AG04449 (cell line): ENCODE measurements around the gene FAM210A.
"Not testable (repeated sequence)": the region's sequence is repeated elsewhere in the genome, so short reads cannot be mapped to it uniquely, and the experiment has no call there.

Source experiments
- CTCF ChIA-PET: fragments of 350-600 bp; formaldehyde crosslinking; extraction: SDS; loops from one replicate; lab custom pipeline; 2021; ENCODE audit warnings: antibody characterized with exemption; lab: Yijun Ruan, JAX
- POLR2A ChIA-PET: fragments of 400-600, 350-600 bp; formaldehyde crosslinking; extraction: SDS; loops from one replicate; lab custom pipeline; 2020; ENCODE audit warnings: antibody characterized with exemption, inconsistent platforms; lab: Yijun Ruan, JAX
- DNase-seq: peaks from one replicate; pipeline ENCODE4 v3.0.0-alpha.2; 2010; ENCODE audit warnings: low read depth, low spot score
- H3K4me3 ChIP-seq: 2 replicates; pipeline ENCODE4 v1.5.1; 2011; ENCODE audit warnings: low read depth, mild to moderate bottlenecking, control low read depth, low read length
- TF ChIP-seq, protein P1 (sequence below): IDR thresholded peaks from one replicate; pipeline ENCODE4 v1.5.1; 2011; ENCODE audit warnings: mild to moderate bottlenecking, moderate library complexity, low read length, control low read depth, inconsistent platforms; ENCODE audit not compliant: insufficient read depth; ENCODE audit errors: missing control alignments

The FAM210A gene

GRCh38 chr18:13712400-13713131, 13.8 kb downstream of the FAM210A start:
- POLR2A ChIA-PET = no interaction called here
- no peak overlapping the region for H3K4me3 ChIP-seq
- DNase-seq = no peak
- CTCF ChIA-PET = interaction anchor here (1.5 kb wide), 1 partner anchor 11 kb away, joined by 6 read pairs; no protein-coding TSS in a partner anchor
- TF ChIP-seq, protein P1, sequence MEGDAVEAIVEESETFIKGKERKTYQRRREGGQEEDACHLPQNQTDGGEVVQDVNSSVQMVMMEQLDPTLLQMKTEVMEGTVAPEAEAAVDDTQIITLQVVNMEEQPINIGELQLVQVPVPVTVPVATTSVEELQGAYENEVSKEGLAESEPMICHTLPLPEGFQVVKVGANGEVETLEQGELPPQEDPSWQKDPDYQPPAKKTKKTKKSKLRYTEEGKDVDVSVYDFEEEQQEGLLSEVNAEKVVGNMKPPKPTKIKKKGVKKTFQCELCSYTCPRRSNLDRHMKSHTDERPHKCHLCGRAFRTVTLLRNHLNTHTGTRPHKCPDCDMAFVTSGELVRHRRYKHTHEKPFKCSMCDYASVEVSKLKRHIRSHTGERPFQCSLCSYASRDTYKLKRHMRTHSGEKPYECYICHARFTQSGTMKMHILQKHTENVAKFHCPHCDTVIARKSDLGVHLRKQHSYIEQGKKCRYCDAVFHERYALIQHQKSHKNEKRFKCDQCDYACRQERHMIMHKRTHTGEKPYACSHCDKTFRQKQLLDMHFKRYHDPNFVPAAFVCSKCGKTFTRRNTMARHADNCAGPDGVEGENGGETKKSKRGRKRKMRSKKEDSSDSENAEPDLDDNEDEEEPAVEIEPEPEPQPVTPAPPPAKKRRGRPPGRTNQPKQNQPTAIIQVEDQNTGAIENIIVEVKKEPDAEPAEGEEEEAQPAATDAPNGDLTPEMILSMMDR = no peak

DNA sequence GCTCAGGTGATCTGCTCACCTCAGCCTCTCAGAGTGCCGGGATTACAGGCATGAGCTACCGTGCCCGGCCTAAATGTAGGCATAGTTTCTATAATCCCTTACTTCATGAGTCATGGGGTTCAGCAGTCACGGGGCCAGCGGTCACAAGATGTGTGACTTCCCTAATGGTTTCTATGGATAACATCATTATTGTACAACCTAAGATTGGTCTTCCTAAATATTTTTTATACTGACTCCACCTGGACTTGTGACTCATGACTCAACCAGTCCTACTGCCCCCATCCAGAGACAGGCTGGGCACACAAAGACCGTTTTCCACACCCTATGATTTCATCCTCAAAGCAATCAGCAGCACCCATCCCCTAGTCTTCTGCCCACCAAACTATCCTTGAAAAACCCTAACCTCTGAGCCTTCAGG, 15.9 kb downstream of the FAM210A start:
- H3K4me3 ChIP-seq = no peak overlapping the region
- no peak for DNase-seq
- POLR2A ChIA-PET = no interaction called here
- TF ChIP-seq, protein P1 = no peak
- CTCF ChIA-PET = no interaction called here

GRCh38 chr18:13703899-13704298, 22.5 kb downstream of the FAM210A start:
- TF ChIP-seq, protein P1 = no peak
- DNase-seq = no peak
- H3K4me3 ChIP-seq = no peak overlapping the region
- ChIA-PET CTCF (no interaction called here), POLR2A (no interaction called here)

DNA sequence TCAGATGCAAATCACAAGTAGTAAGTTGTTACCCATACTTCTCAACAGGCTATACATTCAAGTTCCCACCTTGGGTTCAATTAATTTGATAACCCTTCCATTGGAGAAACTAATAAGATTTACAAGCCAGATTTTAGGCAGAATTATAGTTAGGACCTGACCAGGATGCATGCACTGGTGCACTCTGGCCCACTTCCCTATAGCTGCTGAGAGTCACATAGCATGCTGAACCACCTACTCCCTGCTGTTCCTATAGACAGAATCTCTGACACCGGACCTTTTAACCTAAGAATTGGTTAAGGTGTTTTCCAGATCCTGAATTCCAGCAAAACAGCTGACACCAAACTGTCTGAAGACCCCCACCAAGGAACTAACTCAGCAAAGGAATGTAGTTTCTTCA, 26.2 kb downstream of the FAM210A start:
- ChIA-PET CTCF (interaction anchor here (1.2 kb wide), 1 partner anchor 46 kb away, joined by 3 read pairs; no protein-coding TSS in a partner anchor), POLR2A (no interaction called here)
- TF ChIP-seq, protein P1 = no peak

GRCh38 chr18:13696961-13697360, 29.4 kb downstream of the FAM210A start:
- CTCF ChIA-PET = interaction anchor here (0.8 kb wide), 1 partner anchor 8 kb away, joined by 3 read pairs; no protein-coding TSS in a partner anchor
- POLR2A ChIA-PET = no interaction called here
- DNase-seq = no peak
- TF ChIP-seq, protein P1 = no peak
- H3K4me3 ChIP-seq = no peak overlapping the region

More for the DNA sequence above, 26.2 kb downstream of the FAM210A start:
- DNase-seq = no peak
- H3K4me3 ChIP-seq = no peak overlapping the region

- DNase-seq, CTCF ChIA-PET, POLR2A ChIA-PET, H3K4me3 ChIP-seq: not testable (repeated sequence)
Measured at GRCh38 chr18:13695337-13695736, 31.0 kb downstream of the FAM210A start.

DNA sequence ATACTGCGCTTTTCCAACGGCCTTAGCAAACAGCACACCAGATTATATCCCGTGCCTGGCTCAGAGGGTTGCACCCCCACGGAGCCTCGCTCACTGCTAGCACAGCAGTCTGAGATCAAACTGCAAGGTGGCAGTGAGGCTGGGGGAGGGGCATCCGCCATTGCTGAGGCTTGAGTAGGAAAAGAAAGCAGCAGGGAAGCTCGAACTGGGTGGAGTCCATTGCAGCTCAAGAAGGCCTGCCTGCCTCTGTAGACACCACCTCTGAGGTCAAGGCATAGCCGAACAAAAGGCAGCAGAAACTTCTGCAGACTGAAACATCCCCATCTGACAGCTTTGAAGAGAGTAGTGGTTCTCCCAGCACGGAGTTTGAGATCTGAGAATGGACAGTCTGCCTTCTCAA, 36.3 kb downstream of the FAM210A start:
- H3K4me3 ChIP-seq, CTCF ChIA-PET, POLR2A ChIA-PET, DNase-seq: not testable (repeated sequence)
